Midbrain (tissue), 1 donor: Measurements from ENCODE around the gene FBXL17.

Experiments used
- DNase-seq: peaks from one replicate; lab custom pipeline; 2025; lab: John Stamatoyannopoulos, UW

The FBXL17 gene

DNA sequence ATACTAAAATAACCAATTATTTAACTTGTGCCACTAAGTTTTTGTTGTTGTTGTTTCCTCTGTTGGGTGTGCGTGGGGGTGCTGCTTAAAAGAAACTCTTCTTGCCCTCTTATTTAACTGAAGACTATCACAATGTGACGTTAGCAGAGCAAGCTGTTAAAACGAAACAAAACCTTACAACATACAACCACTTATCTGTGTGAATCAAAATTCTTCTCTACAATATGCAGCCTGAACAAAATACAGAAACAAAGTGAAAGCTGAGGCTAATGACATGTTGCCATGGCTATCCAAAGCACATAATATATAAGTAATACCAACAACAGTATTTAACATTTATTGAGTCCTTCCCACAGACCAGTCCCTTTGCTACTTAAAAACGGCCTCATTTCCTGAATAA, 291.0 kb downstream of the FBXL17 start:
- DNase-seq: no peak

DNA sequence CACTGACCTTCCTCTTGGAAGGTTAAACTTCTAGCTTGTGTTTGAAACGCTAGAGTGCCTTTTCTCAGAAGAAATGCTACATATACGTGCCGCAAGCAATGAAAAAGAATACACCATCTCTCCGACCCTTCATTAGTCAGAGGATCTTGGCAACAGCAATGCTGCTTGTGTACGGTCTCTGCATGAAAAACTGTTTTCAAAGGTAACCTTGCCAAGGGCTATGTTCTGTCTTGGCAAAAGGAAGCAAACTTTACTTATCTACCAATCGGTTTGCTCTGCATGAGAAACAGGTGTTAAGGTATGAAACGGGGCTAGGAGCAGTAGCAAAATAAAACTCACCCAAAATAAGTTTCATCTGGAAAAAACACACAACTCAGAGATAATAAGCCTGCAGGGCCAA, 297.8 kb downstream of the FBXL17 start:
- DNase-seq: no peak

DNA sequence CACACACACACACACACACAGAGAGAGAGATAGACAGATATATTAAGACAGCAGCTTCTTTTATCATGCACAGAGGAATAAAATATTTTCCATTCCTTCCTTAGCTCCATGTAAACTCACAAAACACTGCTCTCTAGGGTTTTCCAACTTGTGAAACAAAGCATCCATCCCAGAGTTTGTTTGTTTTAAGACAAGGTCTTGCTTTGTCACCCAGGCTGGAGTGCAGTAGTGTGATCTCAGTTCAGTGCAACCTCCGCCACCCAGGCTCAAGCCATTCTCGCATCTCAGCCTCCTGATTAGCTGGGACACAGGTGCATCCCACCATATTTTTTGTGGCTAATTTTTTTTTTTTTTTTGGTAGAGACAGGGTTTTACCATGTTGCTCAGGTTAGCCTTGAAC, 298.7 kb downstream of the FBXL17 start:
- DNase-seq: no peak

DNA sequence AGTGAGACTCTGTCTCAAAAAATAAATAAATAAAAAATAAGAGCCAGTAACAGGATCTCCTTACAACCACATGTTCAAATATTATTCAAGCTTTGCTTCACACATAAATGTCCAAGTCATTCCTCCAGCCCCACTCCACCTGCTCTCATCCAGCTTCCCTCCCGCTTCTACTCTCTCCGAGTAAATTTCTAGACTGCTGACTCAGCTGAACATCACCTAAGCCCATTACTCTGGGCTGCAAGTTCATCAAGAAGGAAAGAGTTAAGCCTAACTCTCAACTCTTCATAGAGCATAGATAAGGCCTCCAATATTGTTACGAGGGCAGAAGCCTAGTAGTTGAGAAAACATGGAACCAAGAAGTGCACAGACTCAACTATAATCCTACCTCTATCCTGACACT, 300.2 kb downstream of the FBXL17 start:
- DNase-seq: no peak

DNA sequence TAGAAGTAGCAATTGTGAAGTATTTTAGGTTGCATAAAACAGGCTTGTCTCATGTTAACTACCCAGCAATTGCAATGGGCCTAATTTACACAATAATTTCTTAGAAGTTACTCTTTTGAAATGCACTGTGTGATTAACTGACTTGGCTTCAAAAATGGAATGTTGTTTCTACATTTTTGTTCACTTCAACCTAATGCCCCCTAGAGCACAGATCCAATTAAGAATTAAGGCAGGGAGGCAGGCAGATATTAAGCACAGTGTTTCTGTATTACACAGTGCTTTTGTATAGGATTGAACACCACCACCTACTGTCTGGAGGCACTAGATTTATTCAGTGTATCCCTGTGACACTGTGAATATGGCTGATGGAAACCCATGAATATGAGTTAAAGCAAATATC, 302.1 kb downstream of the FBXL17 start:
- no peak for DNase-seq

DNA sequence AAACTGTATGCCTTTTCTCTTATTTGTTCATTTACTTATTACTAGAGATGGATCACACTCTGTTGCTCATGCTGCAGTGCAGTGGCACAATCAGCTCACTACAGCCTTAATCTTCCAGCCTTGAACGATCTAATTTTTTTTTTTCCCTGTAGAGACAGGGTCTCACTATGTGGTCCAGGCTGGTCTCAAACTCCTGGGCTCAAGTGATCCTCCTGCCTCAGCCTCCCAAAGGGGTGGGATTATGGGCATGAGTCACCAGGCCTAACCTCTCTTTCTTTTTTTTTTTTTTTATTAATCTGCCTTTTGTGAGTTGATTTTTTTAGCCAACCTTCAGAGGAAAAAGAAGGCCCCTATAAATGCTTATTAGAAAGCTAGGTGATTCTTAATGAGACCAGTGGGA, 303.0 kb downstream of the FBXL17 start:
- no peak for DNase-seq

DNA sequence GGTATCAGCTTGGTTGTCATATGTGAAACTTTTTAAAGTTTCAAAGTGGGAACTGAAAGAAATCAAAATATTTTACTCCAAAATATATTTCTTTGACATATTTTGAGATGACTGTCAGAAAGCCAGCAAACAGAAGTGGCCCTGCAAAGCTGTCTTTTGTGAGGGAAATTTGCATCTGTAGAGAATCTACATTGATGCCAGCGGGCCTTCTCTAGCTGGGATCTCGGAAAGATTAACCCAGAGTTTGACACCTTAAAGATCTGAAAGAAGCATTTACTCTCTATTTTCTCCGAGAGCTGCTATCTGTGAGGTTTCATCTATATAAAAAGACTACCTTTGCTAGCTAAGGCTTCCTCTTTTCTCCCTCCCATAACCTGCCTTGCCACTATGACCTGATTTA, 303.6 kb downstream of the FBXL17 start:
- no peak for DNase-seq

DNA sequence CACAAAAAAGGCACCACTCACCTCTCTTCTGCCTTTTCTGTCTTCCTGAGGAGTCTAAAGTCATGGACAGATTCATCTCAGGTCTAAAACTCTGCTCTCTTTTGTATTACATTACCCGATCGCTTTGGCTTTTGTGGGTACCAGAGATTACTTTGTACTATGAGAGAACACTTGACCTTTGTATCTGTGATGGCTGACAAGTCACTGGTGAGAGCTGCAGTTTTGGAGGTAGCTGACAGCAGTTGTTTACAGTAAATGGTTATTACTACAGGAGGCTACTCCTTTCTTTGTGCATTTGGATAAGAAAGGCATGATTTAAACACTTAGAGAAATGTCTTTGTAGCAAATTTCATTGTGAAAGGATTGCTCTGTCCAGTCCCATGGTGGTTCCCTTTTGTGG, 307.3 kb downstream of the FBXL17 start:
- no peak for DNase-seq

- DNase-seq: no peak
Observed at GRCh38 chr5:108064302-108064701, 317.6 kb downstream of the FBXL17 start.

DNA sequence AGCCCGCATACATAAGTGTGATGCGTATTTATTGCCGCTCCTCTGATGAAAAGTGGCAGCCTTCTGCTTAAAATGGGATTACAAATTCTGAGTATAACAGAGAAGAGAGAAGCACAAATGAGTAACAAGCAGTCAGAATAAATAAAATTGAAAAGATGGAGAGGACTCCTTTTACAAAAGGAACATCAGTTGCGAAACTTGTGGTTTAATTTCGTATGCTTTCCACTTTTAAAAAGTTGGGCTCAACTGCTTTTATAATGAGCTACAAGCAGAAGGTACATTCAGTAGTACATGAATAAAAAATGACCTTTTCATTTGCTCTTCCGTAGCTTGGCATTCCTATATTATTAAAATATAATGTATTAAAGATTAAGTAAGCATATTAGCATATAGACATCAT, 320.0 kb downstream of the FBXL17 start:
- DNase-seq: no peak

DNA sequence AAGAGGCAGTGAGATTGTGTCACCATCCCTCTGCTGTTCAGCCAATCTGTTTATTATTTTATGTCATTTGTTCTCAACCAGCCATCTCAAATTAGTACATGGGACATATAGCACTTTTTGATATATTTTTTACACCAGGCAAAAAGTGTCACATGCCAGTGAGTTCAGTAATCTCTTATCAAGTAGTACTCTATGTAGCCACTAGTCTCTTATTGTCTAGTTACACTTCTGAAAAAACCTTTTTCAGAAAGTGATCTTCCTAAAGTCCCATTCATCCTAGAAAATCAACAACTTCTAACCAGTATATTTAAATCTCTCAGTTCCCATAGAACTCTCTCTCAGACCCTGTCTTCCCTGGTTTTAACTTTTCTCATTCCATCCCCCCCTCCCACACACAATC, 321.6 kb downstream of the FBXL17 start:
- no peak for DNase-seq

DNA sequence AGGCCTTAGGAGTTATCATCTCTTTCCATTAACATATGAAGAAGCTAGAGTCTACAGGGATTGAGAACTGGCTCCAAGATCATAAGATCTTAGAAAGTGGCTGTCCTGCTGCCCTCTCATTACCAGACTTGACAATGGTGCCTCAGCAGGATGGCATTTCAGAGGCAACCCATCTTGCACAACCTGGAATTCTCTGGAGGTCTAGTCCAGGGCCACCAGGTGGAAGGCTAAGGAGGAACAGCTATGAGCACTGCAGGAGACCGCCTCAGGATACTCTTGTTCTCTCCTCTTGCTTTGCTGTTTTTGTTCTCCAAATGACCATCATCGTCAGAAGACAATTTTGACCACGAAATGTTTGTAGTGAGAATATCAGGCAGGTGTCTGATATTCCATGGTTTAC, 322.6 kb downstream of the FBXL17 start:
- DNase-seq: no peak

DNA sequence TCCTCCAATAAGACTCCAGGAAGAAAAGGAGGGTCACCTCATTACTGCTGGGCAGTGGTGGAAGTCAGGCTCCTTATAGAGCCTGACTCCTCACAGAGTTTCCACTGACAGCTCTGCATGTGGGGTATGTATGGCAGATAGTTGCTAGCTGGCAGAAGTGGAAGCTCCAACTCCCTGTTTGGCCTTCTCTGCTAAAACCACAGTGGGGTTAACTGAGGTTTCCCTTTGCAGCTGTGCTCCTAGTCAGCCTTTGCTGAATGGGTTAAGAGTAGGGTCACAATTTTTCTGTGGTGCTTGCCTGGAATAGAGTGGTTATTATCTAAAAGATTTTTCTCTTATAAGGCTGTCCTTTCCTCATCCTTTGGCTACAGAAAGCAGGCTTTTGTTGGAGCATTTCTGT, 327.5 kb downstream of the FBXL17 start:
- no peak for DNase-seq

GRCh38 chr5:108046955-108047670, 334.8 kb downstream of the FBXL17 start:
- no peak for DNase-seq

DNA sequence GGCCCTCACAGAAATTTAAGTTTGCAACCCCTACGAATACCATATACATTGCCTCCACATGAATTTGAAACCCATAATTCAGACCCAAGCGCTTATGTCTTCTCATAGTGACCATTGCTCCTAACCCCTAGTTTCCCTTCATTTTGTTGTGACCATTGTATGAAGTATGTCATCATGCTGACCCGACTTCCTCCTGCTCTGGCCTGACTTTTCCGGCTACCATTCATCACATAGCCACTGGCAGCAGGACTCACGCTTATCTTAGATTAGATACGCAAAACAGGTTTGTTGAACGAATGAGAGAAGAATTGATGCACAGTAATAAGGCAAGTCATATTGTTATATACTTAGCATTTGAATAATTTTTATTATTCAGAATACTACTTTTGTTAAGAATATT, 345.4 kb downstream of the FBXL17 start:
- DNase-seq: no peak

DNA sequence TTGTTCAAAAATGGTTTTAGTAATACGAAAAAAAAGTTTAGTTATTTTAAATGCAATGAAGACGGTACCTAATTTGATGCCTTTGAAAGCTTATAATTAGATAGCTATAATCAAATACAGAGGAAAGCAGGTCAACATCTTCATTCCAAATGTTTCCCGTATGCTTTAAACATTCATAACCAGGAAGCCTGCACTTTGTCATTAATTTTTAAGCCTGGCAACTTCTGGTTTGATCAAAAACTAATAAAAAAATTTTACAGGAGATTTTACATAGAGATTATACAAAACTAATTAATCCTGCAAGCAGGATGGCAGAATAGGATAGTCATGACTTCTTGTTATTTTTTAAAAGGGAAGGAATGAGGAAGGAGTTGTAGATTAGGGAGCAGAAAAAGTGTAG, 353.0 kb downstream of the FBXL17 start:
- DNase-seq: no peak

GRCh38 chr5:108028412-108028811, 353.5 kb downstream of the FBXL17 start:
- DNase-seq: no peak

DNA sequence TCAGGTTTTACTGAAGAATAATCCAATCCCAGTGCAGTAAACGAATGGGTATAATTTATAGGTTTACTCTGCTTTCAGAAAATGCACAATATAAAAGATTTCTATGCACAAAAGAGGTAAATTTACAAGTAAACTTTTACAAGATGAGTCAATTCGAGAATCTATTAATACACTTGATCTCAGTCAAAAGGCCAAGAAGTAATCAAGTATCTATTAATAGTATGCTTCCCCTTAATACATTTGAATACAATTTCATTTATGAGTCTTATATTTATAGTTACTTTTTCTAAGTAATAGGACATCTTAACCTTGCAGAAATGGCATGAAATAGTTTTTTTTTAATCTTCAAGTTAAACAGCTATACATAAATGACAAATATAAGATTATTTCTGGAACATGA, 355.9 kb downstream of the FBXL17 start:
- no peak for DNase-seq

DNA sequence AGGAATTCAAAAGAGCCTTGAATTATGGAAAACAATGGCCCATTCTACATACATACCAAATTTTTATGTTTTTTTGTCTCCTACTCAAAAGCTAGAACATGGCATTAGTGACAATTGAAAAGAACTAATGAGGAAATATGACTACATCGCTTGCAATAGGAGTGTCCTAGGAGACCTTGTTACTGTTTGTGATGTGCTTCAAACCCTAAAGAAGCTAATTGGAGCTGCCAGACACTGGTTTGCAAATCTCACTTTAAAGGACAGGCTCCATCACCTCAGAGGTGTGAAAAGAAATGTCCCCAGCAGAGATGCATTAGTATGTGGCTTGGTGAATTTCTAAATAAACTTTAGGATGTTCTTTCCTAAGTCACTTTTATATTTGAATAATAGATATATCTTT, 356.9 kb downstream of the FBXL17 start:
- DNase-seq: no peak

DNA sequence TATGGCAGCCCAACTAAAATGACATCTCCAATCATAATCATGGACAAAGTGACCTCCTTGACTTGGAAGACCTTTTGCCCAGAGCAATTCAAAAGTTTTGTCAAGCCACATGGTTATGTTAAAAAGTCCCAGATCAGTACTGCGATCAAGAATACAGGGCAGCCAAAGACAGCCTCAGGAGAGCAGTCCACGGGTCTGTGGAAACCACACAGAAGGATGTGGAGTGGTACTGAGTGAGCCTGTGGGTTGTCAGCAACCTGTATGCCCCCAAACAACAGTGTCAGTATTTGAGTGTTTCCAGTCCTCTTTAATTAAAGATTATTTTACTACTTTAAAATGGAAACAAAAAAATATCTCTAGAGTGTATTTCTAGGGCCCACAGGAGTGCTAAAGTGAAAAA, 365.8 kb downstream of the FBXL17 start:
- DNase-seq: no peak

DNA sequence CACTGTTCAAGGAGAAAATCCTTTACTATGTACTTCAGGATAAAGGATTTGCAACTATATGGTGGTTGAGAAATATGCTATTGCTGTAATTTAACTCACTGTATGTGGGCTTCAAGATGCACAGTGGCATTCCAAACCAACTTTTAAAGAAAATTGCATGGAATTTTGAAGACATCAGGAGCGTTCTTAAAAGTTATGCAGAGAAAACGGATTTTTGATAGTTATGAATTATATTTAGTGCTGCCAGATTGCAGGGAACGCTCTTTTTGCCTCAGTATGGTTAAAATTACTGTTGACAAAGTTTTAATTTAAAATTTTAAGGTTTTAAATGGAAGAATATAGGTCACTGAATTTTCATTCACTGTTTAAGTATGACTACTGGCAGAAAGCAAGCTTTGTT, 375.1 kb downstream of the FBXL17 start:
- no peak for DNase-seq

DNA sequence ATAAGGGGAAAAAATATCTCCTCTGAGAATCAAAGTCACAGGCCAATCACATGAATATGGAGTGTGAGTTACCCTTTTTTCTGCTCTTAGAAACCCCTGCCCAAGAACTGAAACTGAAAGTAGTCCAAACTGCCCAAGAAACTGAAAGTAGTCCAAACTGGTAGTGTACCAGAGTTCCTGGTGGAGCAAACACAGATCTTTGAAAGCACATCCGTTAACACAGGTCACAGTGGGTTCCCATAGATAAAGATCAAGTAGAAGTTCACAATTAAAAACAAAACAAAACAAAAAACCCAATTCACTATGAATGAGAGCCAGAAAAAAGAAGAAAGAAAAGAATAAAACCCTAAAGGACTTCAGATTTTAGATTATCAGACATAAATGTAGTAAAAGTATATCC, 378.7 kb downstream of the FBXL17 start:
- peak; percentile 44 for DNase-seq

GRCh38 chr5:108001222-108001621, 380.7 kb downstream of the FBXL17 start:
- no peak for DNase-seq

DNA sequence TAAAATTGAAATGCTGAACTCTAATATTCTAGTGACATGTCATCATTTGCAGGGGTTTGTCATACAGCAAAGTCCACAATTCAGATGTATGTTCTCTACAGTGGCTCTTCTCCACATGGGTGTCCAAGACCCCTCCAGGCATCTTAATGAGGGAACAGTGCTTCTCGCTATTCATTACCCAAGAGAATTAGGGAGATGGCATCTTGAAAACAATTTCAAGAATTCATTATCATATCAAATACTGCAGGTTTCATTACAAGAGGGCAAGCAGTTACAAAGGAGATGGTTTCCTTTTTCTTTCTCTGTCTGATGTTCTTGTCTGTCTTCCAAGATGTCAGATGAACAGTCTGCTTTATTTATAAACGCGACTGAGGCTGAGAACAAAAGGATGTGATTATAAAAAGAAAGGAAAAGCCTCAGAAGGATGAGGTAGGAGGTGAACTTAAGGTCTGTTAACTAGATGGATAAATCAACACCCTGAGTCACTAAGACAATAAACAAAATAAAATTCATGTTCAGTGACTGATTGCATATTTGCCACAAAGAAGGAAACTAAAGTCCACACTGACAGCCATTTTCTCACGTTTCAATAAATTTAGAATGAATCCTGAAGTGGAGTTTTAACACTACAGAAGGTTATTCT, 384.4 kb downstream of the FBXL17 start:
- no peak for DNase-seq
